GM19099 (cell line): ENCODE measurements around the gene PPP2R2B.

Experiments used
- POLR2A ChIP-seq: IDR thresholded peaks from 3 replicates; pipeline ENCODE4 v1.6.1; 2011; ENCODE audit warnings: low read depth; ENCODE audit not compliant: insufficient read length; ENCODE audit errors: extremely low read depth

PPP2R2B gene

GRCh38 chr5:146789712-146790653, 88.6 kb downstream of the PPP2R2B start:
- TF ChIP-seq POLR2A = no peak

DNA sequence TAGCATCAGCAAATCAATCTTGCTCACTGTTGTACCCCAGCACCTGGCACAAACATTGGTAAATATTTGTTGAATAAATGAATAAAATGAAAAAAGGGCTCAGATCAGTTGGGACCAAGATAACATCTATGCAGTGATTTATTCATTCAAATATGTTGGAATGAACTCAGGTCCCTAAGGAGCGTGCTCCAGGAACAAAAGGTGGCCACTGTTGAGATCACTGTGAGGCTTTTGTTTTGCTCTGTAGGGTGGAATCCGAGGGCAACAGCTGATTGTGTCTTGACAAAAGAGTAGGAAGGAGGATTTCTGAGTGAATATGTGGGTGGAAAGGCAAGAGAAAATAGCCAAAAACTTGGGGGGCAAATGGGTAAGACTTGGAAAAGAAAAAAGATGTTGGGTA, 89.7 kb downstream of the PPP2R2B start:
- TF ChIP-seq POLR2A = no peak

DNA sequence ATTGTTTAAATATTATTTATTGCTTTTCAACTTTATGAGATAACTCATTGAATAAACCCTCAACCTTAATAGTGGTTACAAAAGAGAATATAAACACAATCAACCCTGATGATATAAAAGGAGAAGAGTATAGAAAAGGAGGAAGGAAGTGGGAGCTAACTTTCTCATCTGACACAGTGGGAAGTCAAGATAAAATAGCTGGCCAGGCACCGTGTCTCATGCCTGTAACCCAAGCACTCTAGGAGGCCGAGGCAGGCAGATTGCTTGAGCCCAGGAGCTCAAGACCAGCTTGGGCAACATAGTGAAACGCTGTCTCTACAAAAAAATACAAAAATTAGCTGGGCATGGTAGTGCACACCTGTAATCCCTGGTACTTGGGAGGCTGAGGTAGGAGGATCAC, 93.5 kb downstream of the PPP2R2B start:
- no peak for TF ChIP-seq POLR2A

- no peak for TF ChIP-seq POLR2A
Measured at GRCh38 chr5:146781157-146781556, 97.4 kb downstream of the PPP2R2B start.

DNA sequence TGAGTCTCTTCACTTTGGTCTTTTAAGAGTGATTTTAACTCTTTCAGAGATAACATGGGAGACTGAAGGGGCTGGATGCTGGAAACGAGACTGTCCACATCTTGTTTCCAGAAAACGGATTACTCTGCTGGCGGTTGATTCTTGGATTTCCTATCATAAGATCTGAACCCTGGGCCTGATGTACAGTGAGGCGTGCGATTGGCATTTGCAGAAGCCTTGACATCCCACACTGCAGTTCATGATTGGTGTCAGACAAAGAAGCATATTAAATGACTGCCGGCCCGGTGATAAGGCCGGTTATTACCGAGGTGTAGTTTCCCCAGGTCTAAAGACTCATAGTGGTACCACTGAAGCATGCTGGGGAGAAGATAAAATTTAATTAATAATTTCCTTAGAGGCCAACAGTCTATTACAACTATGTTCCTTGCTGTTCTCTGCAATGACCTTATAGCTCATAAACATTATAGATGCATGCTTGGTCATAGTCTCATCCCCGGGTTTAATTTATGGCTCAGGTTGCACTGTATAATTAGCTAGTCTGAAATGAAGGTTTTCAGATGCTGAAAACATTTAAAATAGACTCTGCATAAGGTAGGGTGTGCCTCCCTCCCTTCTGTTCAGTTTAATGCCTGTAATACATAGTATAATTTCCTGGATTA, 99.2 kb downstream of the PPP2R2B start:
- no peak for TF ChIP-seq POLR2A

GRCh38 chr5:146778795-146779194, 99.8 kb downstream of the PPP2R2B start:
- TF ChIP-seq POLR2A = no peak

- no peak for TF ChIP-seq POLR2A
Measured at GRCh38 chr5:146778261-146778660, 100.3 kb downstream of the PPP2R2B start.

DNA sequence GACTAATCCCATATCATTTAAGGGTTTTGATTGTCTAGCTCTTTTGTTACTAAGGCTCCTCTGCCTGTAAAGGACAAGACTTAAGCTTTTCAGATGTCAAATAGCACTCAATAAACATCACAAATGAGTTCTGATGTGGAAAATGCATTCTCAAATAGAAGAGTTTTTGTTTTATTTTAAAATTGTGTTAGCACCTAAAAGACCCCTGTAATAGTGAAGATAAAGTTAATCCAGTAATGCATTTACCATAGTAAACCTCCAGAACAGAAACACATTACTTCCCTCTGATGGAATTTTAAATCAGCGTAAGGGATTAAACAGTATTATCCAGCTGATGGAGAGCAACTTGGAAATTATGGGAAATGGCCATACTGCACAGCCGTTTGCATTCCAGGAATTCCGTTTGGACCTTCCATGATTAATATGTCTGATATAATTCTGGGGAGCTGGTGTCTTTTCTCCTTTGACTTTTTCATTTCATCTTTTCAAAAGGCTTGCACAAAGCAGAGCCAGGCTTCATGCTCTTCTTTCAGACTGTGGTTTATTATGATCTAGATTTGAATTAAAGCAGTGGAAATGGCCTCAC, 105.6 kb downstream of the PPP2R2B start:
- no peak for TF ChIP-seq POLR2A

- no peak for TF ChIP-seq POLR2A
Measured at GRCh38 chr5:146770980-146771379, 107.6 kb downstream of the PPP2R2B start.

DNA sequence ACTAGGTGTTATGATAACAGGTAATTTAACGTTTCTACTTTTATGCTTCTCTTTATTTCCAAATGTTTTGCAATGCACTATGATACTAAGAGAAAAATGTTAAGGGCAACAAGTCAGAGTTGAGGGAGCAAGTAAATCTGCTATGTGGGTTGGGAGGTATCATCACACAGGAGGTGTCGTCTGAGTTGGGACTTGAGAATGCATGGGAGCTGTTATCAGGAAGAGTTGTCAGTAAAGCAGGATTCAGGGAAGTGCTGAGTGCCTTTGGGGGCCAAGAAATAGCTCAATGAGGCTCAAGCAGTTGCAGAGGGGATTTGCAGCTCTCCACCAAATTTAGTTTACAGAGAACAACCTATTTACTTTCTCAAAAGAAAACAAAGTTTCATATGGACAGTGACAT, 108.0 kb downstream of the PPP2R2B start:
- TF ChIP-seq POLR2A = no peak

DNA sequence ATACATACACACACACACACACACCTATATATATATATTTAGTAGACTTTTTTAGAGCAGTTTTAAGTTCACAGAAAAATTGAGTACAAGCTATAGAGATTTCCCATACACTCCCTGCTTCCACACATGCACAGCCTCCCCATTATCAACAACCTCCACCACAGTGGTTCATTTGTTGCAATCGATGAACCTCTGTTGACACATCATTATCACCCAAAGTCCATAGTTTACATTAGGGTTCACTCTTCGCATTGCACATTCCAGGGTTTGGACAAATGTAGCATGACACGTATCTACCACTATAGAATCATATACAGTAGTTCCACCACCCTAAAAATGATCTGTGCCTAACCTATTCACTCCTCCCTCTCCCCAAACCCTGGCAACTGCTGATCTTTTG, 111.0 kb downstream of the PPP2R2B start:
- TF ChIP-seq POLR2A = no peak

DNA sequence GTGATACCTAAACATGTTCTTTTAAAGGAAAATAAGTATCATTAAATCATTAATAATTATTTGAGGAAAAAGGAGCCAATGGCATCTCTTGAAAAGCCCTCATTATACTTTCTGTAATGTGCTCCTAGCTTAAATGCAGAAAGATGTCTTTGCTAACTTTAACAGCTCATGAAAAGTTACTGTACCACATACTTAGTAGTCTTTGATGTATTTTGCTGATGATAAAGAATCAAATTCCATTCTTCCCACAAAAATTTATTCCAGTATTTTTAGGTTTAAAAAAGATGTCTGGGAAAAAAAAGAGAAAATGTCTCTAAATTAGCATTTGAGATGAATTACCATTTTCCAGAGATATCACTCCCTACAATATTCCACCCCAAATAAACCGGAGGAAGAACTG, 112.5 kb downstream of the PPP2R2B start:
- TF ChIP-seq POLR2A = no peak

DNA sequence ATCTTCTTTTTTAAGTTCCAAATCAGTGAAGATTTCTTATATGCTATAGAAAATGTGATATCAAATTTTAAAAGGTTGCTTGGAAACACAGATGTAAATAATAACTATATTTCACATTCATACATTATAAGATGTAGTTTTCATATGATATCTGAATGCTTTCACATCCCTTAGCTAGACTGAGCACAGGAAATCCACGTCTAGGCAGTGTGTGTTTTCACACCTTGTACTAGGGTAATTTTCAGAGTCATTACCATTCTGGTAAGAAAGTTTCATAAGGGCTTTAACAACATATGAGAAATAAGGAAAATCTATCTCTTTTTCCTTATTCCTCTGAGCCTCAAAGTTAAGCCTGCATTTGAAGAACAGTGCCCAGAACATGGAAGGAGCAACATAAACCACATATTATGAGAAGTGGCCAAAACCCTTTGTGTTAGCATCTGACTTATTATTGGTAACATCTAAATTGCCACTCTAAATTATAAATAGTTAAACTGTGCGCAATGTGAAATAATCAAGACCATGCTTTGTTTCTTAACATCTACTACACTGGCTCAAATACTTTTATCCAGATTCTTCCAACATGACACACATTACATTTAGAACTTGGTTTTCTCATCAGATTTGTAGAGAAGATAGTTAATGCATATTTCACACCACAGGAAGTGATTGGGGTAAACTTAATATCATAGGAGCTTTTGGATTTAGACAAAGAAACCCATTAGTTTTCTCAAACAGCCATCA, 113.3 kb downstream of the PPP2R2B start:
- TF ChIP-seq POLR2A = no peak

DNA sequence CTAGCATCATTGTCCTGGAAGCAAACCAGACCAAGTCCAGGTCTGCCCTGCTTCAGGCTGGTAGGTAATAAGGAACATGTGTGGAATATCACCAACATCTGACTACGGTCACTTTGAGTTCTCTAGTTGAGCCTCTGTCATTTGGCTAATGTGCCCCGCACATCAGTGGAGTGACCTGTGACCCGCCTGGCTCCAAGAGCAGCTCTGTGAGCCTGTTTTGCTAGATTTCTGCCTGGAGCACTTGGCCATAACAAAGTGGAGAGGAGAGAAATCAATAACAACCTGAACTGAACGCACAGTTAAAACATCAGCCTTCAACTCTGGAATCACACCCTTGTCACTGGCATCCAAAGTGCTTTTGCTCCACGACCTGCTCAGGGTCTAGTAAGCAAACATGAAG, 115.7 kb downstream of the PPP2R2B start:
- no peak for TF ChIP-seq POLR2A

DNA sequence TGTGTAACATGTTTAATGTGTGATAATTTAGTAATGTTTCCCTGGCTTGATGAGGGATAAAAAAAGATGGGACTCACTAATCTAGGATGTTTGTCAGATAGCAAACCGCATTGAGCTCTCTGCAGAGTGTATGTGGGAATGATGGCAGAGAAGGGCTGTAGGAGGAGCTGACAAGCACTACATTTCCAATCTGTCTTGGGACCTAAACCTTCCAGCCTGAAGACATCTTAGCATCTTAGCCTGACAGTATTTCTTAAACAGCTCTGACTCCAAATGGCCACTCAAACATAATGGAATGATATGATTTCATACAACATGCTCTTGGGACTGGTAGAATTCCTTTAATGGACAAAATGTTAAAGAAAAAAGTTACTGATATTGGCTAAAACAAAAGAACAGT, 116.7 kb downstream of the PPP2R2B start:
- no peak for TF ChIP-seq POLR2A

- no peak for TF ChIP-seq POLR2A
Measured at GRCh38 chr5:146758938-146759337, 119.6 kb downstream of the PPP2R2B start.

GRCh38 chr5:146758076-146758475, 120.5 kb downstream of the PPP2R2B start:
- TF ChIP-seq POLR2A = no peak
